GM23338 (cell line): Measurements from ENCODE around the gene C1orf185. TPM values are rescaled to one million over a fixed set of nuclear protein-coding genes. Genes with fewer than 3 reads are reported as not detected.
A peak's percentile ranks its signal among the peaks of the same experiment; 100 is the strongest.

Experiments used
- ATAC-seq: fragments of 200-7000 bp; cut with Tn5 transposase; 3 replicates; pipeline ENCODE4 v1.9.1; 2020
- DNase-seq: peaks from one replicate; pipeline ENCODE4 v3.0.0-alpha.2; 2015; ENCODE audit warnings: low spot score
- H2AFZ ChIP-seq: fragments of 200-600 bp; sonication (generic); 2 replicates; pipeline ENCODE4 v1.8.0; 2016; ENCODE audit warnings: antibody characterized with exemption, mild to moderate bottlenecking, moderate library complexity
- H3F3A ChIP-seq: fragments of 200-600 bp; sonication (generic); replicated peaks from 2 replicates; pipeline ENCODE4 v1.8.0; 2017; ENCODE audit warnings: antibody characterized with exemption, mixed run types, low read depth
- H3K27ac ChIP-seq: fragments of 200-600 bp; sonication (generic); 2 replicates; pipeline ENCODE4 v1.6.1; 2016; ENCODE audit warnings: low read depth
- H3K27me3 ChIP-seq: fragments of 200-600 bp; sonication (generic); 2 replicates; pipeline ENCODE4 v1.8.0; 2016; ENCODE audit warnings: mild to moderate bottlenecking, mixed run types, moderate library complexity; ENCODE audit not compliant: insufficient read depth
- H3K36me3 ChIP-seq: fragments of 200-600 bp; sonication (generic); 2 replicates; pipeline ENCODE4 v1.8.0; 2016; ENCODE audit warnings: mild to moderate bottlenecking; ENCODE audit not compliant: insufficient read depth
- H3K4me1 ChIP-seq: fragments of 200-600 bp; sonication (generic); 2 replicates; pipeline ENCODE4 v1.8.0; 2016; ENCODE audit warnings: mild to moderate bottlenecking, moderate library complexity; ENCODE audit not compliant: insufficient read depth
- H3K4me2 ChIP-seq: fragments of 200-600 bp; sonication (generic); 2 replicates; pipeline ENCODE4 v1.7.1; 2017; ENCODE audit warnings: mixed run types
- H3K4me3 ChIP-seq: fragments of 200-600 bp; sonication (generic); 2 replicates; pipeline ENCODE4 v1.6.1; 2016; ENCODE audit warnings: mixed run types
- H3K79me2 ChIP-seq: fragments of 200-600 bp; sonication (generic); replicated peaks from 2 replicates; pipeline ENCODE4 v1.8.0; 2017; ENCODE audit warnings: mild to moderate bottlenecking; ENCODE audit not compliant: insufficient read depth
- H3K9me2 ChIP-seq: fragments of 200-600 bp; sonication (generic); 2 replicates; pipeline ENCODE4 v1.8.0; 2017; ENCODE audit not compliant: insufficient read depth
- H4K20me1 ChIP-seq: fragments of 200-600 bp; sonication (generic); replicated peaks from 2 replicates; pipeline ENCODE4 v1.8.0; 2017; ENCODE audit warnings: mild to moderate bottlenecking; ENCODE audit not compliant: insufficient read depth
- H3K27ac Mint-ChIP-seq: 2 replicates; pipeline ENCODE4 v1.8.0; 2020; ENCODE audit warnings: inconsistent platforms, mild to moderate bottlenecking, moderate library complexity, mixed read lengths
- H3K27me3 Mint-ChIP-seq: 3 replicates; pipeline ENCODE4 v1.8.0; 2022; ENCODE audit warnings: low read depth, mild to moderate bottlenecking, moderate library complexity, mixed read lengths, inconsistent platforms; ENCODE audit not compliant: insufficient read depth, poor library complexity
- H3K36me3 Mint-ChIP-seq: 3 replicates; pipeline ENCODE4 v1.8.0; 2021; ENCODE audit warnings: low read depth, mild to moderate bottlenecking, inconsistent platforms, moderate library complexity, mixed read lengths
- H3K4me1 Mint-ChIP-seq: 3 replicates; pipeline ENCODE4 v1.8.0; 2020; ENCODE audit warnings: mild to moderate bottlenecking, inconsistent platforms, mixed read lengths
- H3K4me3 Mint-ChIP-seq: 3 replicates; pipeline ENCODE4 v1.8.0; 2021; ENCODE audit warnings: moderate library complexity, mild to moderate bottlenecking, inconsistent platforms, mixed read lengths
- H3K9me3 Mint-ChIP-seq: 3 replicates; pipeline ENCODE4 v1.8.0; 2020; ENCODE audit warnings: moderate library complexity, mild to moderate bottlenecking, inconsistent platforms, mixed read lengths
- CREB1 ChIP-seq: fragments of 250-450 bp; sonication (Bioruptor Pico); IDR thresholded peaks from 2 replicates; pipeline ENCODE4 v1.5.0; 2020; ENCODE audit warnings: low read depth, mild to moderate bottlenecking, moderate library complexity
- CTCF ChIP-seq, 2 experiments: fragments of 200-600 bp in 1 of 2; sonication (generic) in 1 of 2; conservative IDR thresholded peaks; 2 replicates each; pipeline versions ENCODE4 v1.5.1 to v1.6.1; 2016 to 2017; ENCODE audit warnings: antibody characterized with exemption in 2 of 2, low read depth in 2 of 2, mild to moderate bottlenecking in 2 of 2, moderate library complexity in 1 of 2
- ETS1 ChIP-seq: IDR thresholded peaks from 2 replicates; pipeline ENCODE4 v1.6.1; 2016; ENCODE audit warnings: antibody characterized with exemption
- EZH2phosphoT487 ChIP-seq: fragments of 200-600 bp; sonication (generic); IDR thresholded peaks from one replicate; pipeline ENCODE4 v1.8.1; 2018; ENCODE audit warnings: antibody characterized with exemption; ENCODE audit not compliant: unreplicated experiment
- JUNB ChIP-seq: IDR thresholded peaks from one replicate; pipeline ENCODE4 v1.6.1; 2016; ENCODE audit warnings: antibody characterized with exemption; ENCODE audit not compliant: unreplicated experiment
- POLR2AphosphoS5 ChIP-seq: IDR thresholded peaks from 2 replicates; pipeline ENCODE4 v1.6.1; 2016; ENCODE audit warnings: antibody characterized with exemption, low read depth
- STAT1 ChIP-seq: IDR thresholded peaks from one replicate; pipeline ENCODE4 v1.6.1; 2016; ENCODE audit warnings: antibody characterized with exemption; ENCODE audit not compliant: unreplicated experiment
- ZNF114 ChIP-seq: fragments of 250-450 bp; sonication (Bioruptor Pico); IDR thresholded peaks from 2 replicates; pipeline ENCODE4 v1.5.0; 2020; ENCODE audit warnings: mild to moderate bottlenecking, moderate library complexity
- long read RNA-seq: library from polyadenylated mRNA; unstranded; transcript quantifications from one replicate; pipeline ENCODE4 v2.0.0, GENCODE V29; 2020; ENCODE audit not compliant: unreplicated experiment
- polyA plus RNA-seq: library from polyadenylated mRNA; unstranded; fragments of >200 nt; fragmentation: Nextera tagmentation; extraction: Ambion mirVana; gene quantifications from 2 replicates; pipeline ENCODE4 v1.2.1, GENCODE V29; 2016
- total RNA-seq: library from RNA; depleted of rRNA; stranded (reverse); fragments of >200 nt; shearing (Covaris generic); gene quantifications from 2 replicates; pipeline ENCODE4 v1.2.3, GENCODE V29; 2014; rRNA removed

The C1orf185 gene
- total RNA-seq (not detected in 2 replicates), polyA plus RNA-seq (not detected in 2 replicates)
- long read RNA-seq: 0 reads

- Histone ChIP-seq H3K9me2 (0 out of 2 replicates have a peak, but pooled peaks cover 4% of the 10 kb centered on the region), H2AFZ (no peak within 1 kb of the TSS), H4K20me1 (no peaks in the 10 kb centered on the region), H3K4me1 (no peaks in the 10 kb centered on the region), H3F3A (no peaks in the 10 kb centered on the region), H3K4me2 (no peak within 1 kb of the TSS), H3K27me3 (no peaks in the 10 kb centered on the region), H3K27ac (no peak within 1 kb of the TSS), H3K79me2 (no peaks in the 10 kb centered on the region), H3K36me3 (no peaks in the 10 kb centered on the region), H3K4me3 (no peak within 1 kb of the TSS)
- DNase-seq (no peak), ATAC-seq (no peak)
- H3K27me3 Mint-ChIP-seq: peaks cover 7% of the 10 kb centered on the region
- no peaks in the 10 kb centered on the region for H3K4me1 Mint-ChIP-seq
- TF ChIP-seq ETS1: no peak
- TF ChIP-seq CREB1 (CRISPR knock-in tag): peak; percentile 52; the same call in 1 of the 2 replicates
- H3K27ac Mint-ChIP-seq: no peak within 1 kb of the TSS
- H3K36me3 Mint-ChIP-seq: no peaks in the 10 kb centered on the region
- no peaks in the 10 kb centered on the region for H3K9me3 Mint-ChIP-seq
- H3K4me3 Mint-ChIP-seq: no peak within 1 kb of the TSS
These were observed at the start of gene C1orf185 for GRCh38 chr1:51101976-51102375. TSS of gene C1orf185 (plus strand) at chr1:51102228. CDS start at chr1:51102234, 6 bp downstream.

- H3K36me3 Mint-ChIP-seq: no peaks in the 10 kb centered on the region
- Histone ChIP-seq H3K9me2 (no peaks in the 10 kb centered on the region), H4K20me1 (no peaks in the 10 kb centered on the region), H3K4me2 (no peak overlapping the region), H3K79me2 (no peaks in the 10 kb centered on the region), H2AFZ (no peak overlapping the region), H3K36me3 (no peaks in the 10 kb centered on the region), H3K4me3 (no peak overlapping the region), H3F3A (no peaks in the 10 kb centered on the region), H3K4me1 (no peaks in the 10 kb centered on the region), H3K27me3 (no peaks in the 10 kb centered on the region), H3K27ac (no peak overlapping the region)
- no peak overlapping the region for H3K27ac Mint-ChIP-seq
- DNase-seq (peak; percentile 27), ATAC-seq (peak; percentile 80)
- H3K4me1 Mint-ChIP-seq: no peaks in the 10 kb centered on the region
- TF ChIP-seq CTCF (conservative IDR thresholded peaks at IDR 0.05; ENCODE audit: low read depth in 2 of 2): peak; percentile 42 to 75; a peak in 3 of 4 replicates
- no peak for TF ChIP-seq POLR2AphosphoS5
- H3K27me3 Mint-ChIP-seq: no peaks in the 10 kb centered on the region
- H3K9me3 Mint-ChIP-seq: peaks cover 12% of the 10 kb centered on the region
- no peak overlapping the region for H3K4me3 Mint-ChIP-seq
These were observed 43.2 kb upstream of the C1orf185 start for GRCh38 chr1:51058858-51059257.

- Histone ChIP-seq H3K79me2 (no peaks in the 10 kb centered on the region), H3F3A (no peaks in the 10 kb centered on the region), H3K4me2 (no peak overlapping the region), H3K9me2 (0 out of 2 replicates have a peak, but pooled peaks cover 1% of the 10 kb centered on the region), H3K4me3 (no peak overlapping the region), H4K20me1 (no peaks in the 10 kb centered on the region), H3K4me1 (no peaks in the 10 kb centered on the region), H3K36me3 (no peaks in the 10 kb centered on the region), H2AFZ (no peak overlapping the region), H3K27ac (no peak overlapping the region), H3K27me3 (no peaks in the 10 kb centered on the region)
- Mint-ChIP-seq H3K27ac (no peak overlapping the region), H3K36me3 (no peaks in the 10 kb centered on the region), H3K4me3 (no peak overlapping the region), H3K27me3 (no peaks in the 10 kb centered on the region), H3K9me3 (peaks cover 12% of the 10 kb centered on the region), H3K4me1 (no peaks in the 10 kb centered on the region)
- no peak for DNase-seq
- ATAC-seq: no peak
- TF ChIP-seq STAT1: no peak
- no peak for TF ChIP-seq CTCF (conservative IDR thresholded peaks at IDR 0.05; ENCODE audit: low read depth in 2 of 2)
- no peak for TF ChIP-seq ETS1
- no peak for TF ChIP-seq ZNF114 (CRISPR knock-in tag)
- TF ChIP-seq JUNB: no peak
- no peak for TF ChIP-seq EZH2phosphoT487
These were observed 40.7 kb upstream of the C1orf185 start for GRCh38 chr1:51061231-51061918.
